ENCODE data around the gene ZBP1. TPM values are rescaled to one million over a fixed set of nuclear protein-coding genes. Genes with fewer than 3 reads are reported as not detected.

ZBP1 gene
- total RNA-seq, 4 donors from 2014 or later = 0.80 TPM; not detected in 3

DNA sequence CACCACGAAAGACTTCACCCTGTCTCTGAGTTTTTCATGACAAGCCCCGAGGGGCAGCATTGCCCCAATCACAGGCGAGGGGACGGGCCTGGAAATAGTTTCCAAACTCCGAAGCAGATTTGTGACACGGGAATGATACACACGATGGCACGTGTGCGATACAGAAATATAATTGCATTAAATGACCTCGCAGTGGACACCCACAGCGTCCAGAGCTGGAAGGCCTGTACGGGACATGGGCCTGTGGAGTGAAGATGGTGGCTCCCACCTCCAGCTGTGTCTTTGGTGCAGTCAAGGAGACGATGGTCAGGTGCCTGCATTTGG, 46.6 kb upstream of the ZBP1 start:
- WGBS = 88% methylated on average over 11 of the region's 13 CpGs
- Histone ChIP-seq H3K9me3 (no peaks in the 10 kb centered on the region), H3K4me1 (peaks cover 16% of the 10 kb centered on the region), H3K27ac (no peak overlapping the region), H3K4me3 (no peak overlapping the region), H3K27me3 (no peaks in the 10 kb centered on the region), H3K36me3 (no peaks in the 10 kb centered on the region)
- no peak for TF ChIP-seq POLR2AphosphoS5 (IDR thresholded peaks at IDR 0.05)
- no peak for TF ChIP-seq POLR2A (IDR thresholded peaks at IDR 0.05)
- no peak for TF ChIP-seq EP300 (IDR thresholded peaks at IDR 0.05)
- TF ChIP-seq, protein P1, sequence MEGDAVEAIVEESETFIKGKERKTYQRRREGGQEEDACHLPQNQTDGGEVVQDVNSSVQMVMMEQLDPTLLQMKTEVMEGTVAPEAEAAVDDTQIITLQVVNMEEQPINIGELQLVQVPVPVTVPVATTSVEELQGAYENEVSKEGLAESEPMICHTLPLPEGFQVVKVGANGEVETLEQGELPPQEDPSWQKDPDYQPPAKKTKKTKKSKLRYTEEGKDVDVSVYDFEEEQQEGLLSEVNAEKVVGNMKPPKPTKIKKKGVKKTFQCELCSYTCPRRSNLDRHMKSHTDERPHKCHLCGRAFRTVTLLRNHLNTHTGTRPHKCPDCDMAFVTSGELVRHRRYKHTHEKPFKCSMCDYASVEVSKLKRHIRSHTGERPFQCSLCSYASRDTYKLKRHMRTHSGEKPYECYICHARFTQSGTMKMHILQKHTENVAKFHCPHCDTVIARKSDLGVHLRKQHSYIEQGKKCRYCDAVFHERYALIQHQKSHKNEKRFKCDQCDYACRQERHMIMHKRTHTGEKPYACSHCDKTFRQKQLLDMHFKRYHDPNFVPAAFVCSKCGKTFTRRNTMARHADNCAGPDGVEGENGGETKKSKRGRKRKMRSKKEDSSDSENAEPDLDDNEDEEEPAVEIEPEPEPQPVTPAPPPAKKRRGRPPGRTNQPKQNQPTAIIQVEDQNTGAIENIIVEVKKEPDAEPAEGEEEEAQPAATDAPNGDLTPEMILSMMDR (IDR thresholded peaks at IDR 0.05) = no peak
- peak in 1 of 2 donors; percentile 44 for DNase-seq (ENCODE audit: low spot score in 2 of 2)

DNA sequence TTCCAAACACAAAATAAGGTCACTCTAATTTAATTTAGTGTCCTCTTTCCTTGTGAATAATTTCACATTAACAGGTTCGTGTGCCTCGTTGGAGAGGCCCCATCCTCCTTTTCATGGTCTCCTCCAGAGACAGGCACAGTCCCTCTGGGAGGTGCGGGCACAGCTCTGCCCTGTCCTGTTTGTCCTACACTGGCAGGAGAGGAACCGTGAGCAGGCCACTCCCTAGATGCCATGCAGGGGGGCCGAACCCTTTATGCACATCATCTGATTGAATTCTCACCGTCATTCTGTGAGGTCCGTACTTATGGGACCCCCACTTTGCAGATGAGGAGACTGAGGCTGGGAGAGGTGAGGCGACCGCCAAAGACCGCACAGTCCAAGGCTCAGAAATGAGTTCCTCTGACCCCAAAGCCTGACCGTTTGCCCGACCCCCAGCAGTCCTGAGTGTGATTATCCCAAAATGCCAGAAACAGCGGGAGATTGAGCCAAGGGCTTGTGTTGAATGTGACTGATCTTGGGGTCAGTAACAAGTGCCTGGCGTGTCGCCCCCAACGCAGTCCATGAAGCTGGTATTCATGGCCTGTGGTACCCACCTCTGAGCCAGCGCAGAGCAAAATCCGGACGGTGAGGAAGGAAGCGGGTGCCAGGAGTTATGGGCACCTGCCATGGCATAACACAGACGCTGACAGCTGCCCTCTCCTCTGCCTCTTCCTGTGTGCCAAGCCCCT, 46.0 kb upstream of the ZBP1 start:
- 87% methylated on average over 21 of the region's 21 CpGs for WGBS
- H3K4me3 ChIP-seq = no peak overlapping the region

DNA sequence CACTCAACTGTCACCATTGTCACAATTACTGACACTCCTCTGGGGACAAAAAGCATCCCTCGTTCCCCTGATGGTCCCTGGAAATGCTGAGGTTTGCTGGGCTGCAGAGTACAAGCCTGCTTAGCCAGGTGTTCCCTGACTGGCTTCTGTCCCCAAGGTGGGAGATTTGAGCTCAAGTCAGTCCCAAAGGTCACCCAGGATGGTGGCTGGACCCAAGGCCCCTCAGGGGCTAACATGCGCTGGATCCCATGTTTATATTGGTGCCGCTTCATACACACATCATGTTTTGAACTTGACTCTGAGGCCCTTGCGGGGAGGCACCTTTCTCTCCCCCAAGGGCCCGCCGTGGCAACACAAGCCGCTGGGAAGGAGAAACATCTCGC, 45.4 kb upstream of the ZBP1 start:
- 88% methylated on average over 8 of the region's 8 CpGs for WGBS
- H3K4me1 ChIP-seq = peaks cover 18% of the 10 kb centered on the region

More for the DNA sequence above, 46.0 kb upstream of the ZBP1 start:
- TF ChIP-seq POLR2AphosphoS5 (IDR thresholded peaks at IDR 0.05) (no peak), EP300 (IDR thresholded peaks at IDR 0.05) (no peak), POLR2A (IDR thresholded peaks at IDR 0.05) (no peak)
- TF ChIP-seq, protein P1 (IDR thresholded peaks at IDR 0.05) = no peak
- H3K36me3 ChIP-seq = no peaks in the 10 kb centered on the region
- DNase-seq (ENCODE audit: low spot score in 2 of 2) = peak in 1 of 2 donors; percentile 42
- H3K9me3 ChIP-seq = no peaks in the 10 kb centered on the region
- no peaks in the 10 kb centered on the region for H3K27me3 ChIP-seq
- no peak overlapping the region for H3K27ac ChIP-seq
- peaks cover 15% of the 10 kb centered on the region for H3K4me1 ChIP-seq

DNA sequence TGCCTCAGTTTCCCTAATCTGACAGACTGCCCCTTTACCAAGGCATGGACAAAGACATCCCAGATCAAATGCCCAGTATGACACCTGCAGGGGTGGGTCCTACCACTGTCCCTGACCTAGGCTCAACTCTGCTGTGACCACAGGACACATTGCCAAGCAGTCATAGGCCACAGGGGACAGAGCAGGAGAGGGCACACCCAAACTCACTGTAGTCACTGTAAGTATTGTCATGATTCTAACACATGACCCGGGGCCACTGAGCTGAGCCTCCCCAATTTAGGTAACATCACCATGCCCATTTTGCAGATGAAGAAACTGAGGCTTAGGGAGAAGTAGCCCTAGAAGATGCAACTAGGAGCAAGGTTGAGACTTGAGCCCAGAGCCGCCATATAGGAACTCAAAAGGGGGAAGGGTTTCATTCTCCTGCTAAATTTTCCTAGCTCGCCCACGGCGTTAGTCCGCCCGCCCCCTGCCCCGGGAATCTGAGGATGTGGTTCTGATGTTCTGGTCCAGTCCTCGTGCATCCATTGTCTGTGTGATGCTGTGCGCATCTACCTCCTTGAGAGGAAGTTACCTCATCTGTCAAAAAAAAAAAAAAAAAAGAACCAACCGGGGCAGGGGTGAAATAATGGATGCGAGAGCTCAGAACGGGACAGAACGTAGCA, 44.8 kb upstream of the ZBP1 start:
- Histone ChIP-seq H3K4me1 (peaks cover 14% of the 10 kb centered on the region), H3K36me3 (no peaks in the 10 kb centered on the region), H3K9me3 (no peaks in the 10 kb centered on the region), H3K27me3 (no peaks in the 10 kb centered on the region), H3K27ac (no peak overlapping the region), H3K4me3 (no peak overlapping the region)
- WGBS = 88% methylated on average over 14 of the region's 14 CpGs
- no peak for TF ChIP-seq POLR2A (IDR thresholded peaks at IDR 0.05)
- TF ChIP-seq, protein P1 (IDR thresholded peaks at IDR 0.05) = no peak
- TF ChIP-seq EP300 (IDR thresholded peaks at IDR 0.05) = no peak
- no peak for TF ChIP-seq POLR2AphosphoS5 (IDR thresholded peaks at IDR 0.05)
- DNase-seq (ENCODE audit: low spot score in 2 of 2) = peak in 1 of 2 donors; percentile 38

More for the DNA sequence above, 45.4 kb upstream of the ZBP1 start:
- H3K9me3 ChIP-seq = no peaks in the 10 kb centered on the region
- no peaks in the 10 kb centered on the region for H3K36me3 ChIP-seq
- no peaks in the 10 kb centered on the region for H3K27me3 ChIP-seq
- TF ChIP-seq POLR2AphosphoS5 (IDR thresholded peaks at IDR 0.05) = no peak
- no peak for TF ChIP-seq EP300 (IDR thresholded peaks at IDR 0.05)
- no peak for TF ChIP-seq POLR2A (IDR thresholded peaks at IDR 0.05)
- H3K27ac ChIP-seq = no peak overlapping the region
- no peak overlapping the region for H3K4me3 ChIP-seq
- DNase-seq (ENCODE audit: low spot score in 2 of 2) = no peak

DNA sequence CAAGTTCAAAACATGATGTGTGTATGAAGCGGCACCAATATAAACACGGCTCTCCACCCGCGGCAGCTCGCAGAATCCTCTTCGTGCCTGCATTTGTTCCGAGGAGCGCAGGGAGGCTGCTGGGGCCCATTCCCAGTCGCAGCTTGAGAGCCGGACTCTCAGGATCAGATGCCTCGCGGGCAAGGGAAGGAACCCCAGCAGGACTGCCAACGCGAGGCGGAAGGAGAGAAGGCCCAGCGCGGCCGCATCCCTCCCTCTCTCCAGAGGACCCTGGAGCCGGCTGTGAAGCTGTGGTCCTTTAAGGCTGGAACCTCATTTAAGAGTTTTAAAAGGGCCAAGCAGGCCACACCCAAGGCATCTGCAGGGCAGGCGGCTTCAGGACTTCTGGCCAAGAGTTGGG, 44.2 kb upstream of the ZBP1 start:
- peaks cover under 1% of the 10 kb centered on the region for H3K36me3 ChIP-seq
- no peaks in the 10 kb centered on the region for H3K27me3 ChIP-seq
- DNase-seq (ENCODE audit: low spot score in 2 of 2) = peak; percentile 66 to 76
- 79% methylated on average over 14 of the region's 20 CpGs for WGBS
- peaks cover 14% of the 10 kb centered on the region for H3K4me1 ChIP-seq
- TF ChIP-seq POLR2A (IDR thresholded peaks at IDR 0.05) (no peak), EP300 (IDR thresholded peaks at IDR 0.05) (no peak), POLR2AphosphoS5 (IDR thresholded peaks at IDR 0.05) (no peak)
- TF ChIP-seq, protein P1 (IDR thresholded peaks at IDR 0.05) = no peak
- no peaks in the 10 kb centered on the region for H3K9me3 ChIP-seq
- H3K4me3 ChIP-seq = no peak overlapping the region
- H3K27ac ChIP-seq = no peak overlapping the region
